Liver (tissue), 9 donors: Measurements from ENCODE around the gene ZSCAN10. TPM values are rescaled to one million over a fixed set of nuclear protein-coding genes. Genes with fewer than 3 reads are reported as not detected.

ENCODE experiments used
- DNase-seq: peaks from one replicate; pipeline ENCODE4 v3.0.0-alpha.2; 2017; ENCODE audit warnings: low spot score
- H3K27ac ChIP-seq, 2 donors: one replicate each; pipeline ENCODE4 v1.7.0; 2013; ENCODE audit warnings: inconsistent platforms in 2 of 2, low read length in 2 of 2, control low read depth in 1 of 2, low read depth in 1 of 2, mild to moderate bottlenecking in 1 of 2
- H3K27me3 ChIP-seq, 4 donors: one replicate each; pipeline versions ENCODE4 v1.6.1 to v1.7.0; 2013; ENCODE audit warnings: low read length in 3 of 4, inconsistent platforms in 1 of 4, mild to moderate bottlenecking in 1 of 4, moderate library complexity in 1 of 4; ENCODE audit not compliant: control insufficient read depth in 4 of 4, insufficient read depth in 4 of 4
- H3K36me3 ChIP-seq, 4 donors: one replicate each; pipeline versions ENCODE4 v1.6.1 to v1.7.0; 2013; ENCODE audit warnings: low read length in 3 of 4, mild to moderate bottlenecking in 3 of 4, low read depth in 1 of 4, moderate library complexity in 1 of 4; ENCODE audit not compliant: control insufficient read depth in 4 of 4, insufficient read depth in 3 of 4
- H3K4me1 ChIP-seq, 4 donors: one replicate each; pipeline versions ENCODE4 v1.6.1 to v1.7.0; 2013; ENCODE audit warnings: low read length in 3 of 4, mild to moderate bottlenecking in 3 of 4, moderate library complexity in 1 of 4; ENCODE audit not compliant: control insufficient read depth in 4 of 4, insufficient read depth in 4 of 4
- H3K4me3 ChIP-seq, 3 donors: one replicate each; pipeline versions ENCODE4 v1.6.1 to v1.7.0; 2013; ENCODE audit warnings: low read length in 3 of 3, control low read depth in 1 of 3, low read depth in 1 of 3, mild to moderate bottlenecking in 1 of 3
- H3K9ac ChIP-seq, 2 donors: one replicate each; pipeline ENCODE4 v1.7.0; 2013; ENCODE audit warnings: low read length in 2 of 2, mild to moderate bottlenecking in 2 of 2, moderate library complexity in 2 of 2, control low read depth in 1 of 2, low read depth in 1 of 2
- H3K9me3 ChIP-seq, 4 donors: one replicate each; pipeline versions ENCODE4 v1.6.1 to v1.7.0; 2013; ENCODE audit warnings: low read length in 3 of 4; ENCODE audit not compliant: control insufficient read depth in 4 of 4
- EGR1 ChIP-seq, 2 donors: IDR thresholded peaks; 2 replicates each; pipeline ENCODE4 v1.6.1; 2016 to 2018; ENCODE audit warnings: antibody characterized with exemption in 2 of 2, low read depth in 2 of 2
- FOXA1 ChIP-seq: IDR thresholded peaks from 2 replicates; pipeline ENCODE4 v1.6.1; 2016; ENCODE audit warnings: antibody characterized with exemption
- FOXA2 ChIP-seq: IDR thresholded peaks from 2 replicates; pipeline ENCODE4 v1.6.1; 2016; ENCODE audit warnings: antibody characterized with exemption
- GABPA ChIP-seq, 2 donors: IDR thresholded peaks in 1 of 2; conservative IDR thresholded peaks in 1 of 2; 2 replicates each; pipeline ENCODE4 v1.6.1; 2016; ENCODE audit warnings: antibody characterized with exemption in 2 of 2, mild to moderate bottlenecking in 1 of 2, moderate library complexity in 1 of 2
- HNF4A ChIP-seq, 2 donors: conservative IDR thresholded peaks; 2 replicates each; pipeline ENCODE4 v1.6.1; 2016; ENCODE audit warnings: antibody characterized with exemption in 2 of 2, mild to moderate bottlenecking in 2 of 2
- HNF4G ChIP-seq: IDR thresholded peaks from 2 replicates; pipeline ENCODE4 v1.6.1; 2016; ENCODE audit warnings: antibody characterized with exemption
- JUND ChIP-seq, 2 donors: IDR thresholded peaks; 2 replicates each; pipeline ENCODE4 v1.6.1; 2016; ENCODE audit warnings: antibody characterized with exemption in 2 of 2
- NR2F2 ChIP-seq: IDR thresholded peaks from 2 replicates; pipeline ENCODE4 v1.6.1; 2016; ENCODE audit warnings: antibody characterized with exemption
- RAD21 ChIP-seq, 2 donors: IDR thresholded peaks; 2 replicates each; pipeline ENCODE4 v1.6.1; 2016; ENCODE audit warnings: antibody characterized with exemption in 2 of 2, mild to moderate bottlenecking in 2 of 2
- RXRA ChIP-seq, 2 donors: IDR thresholded peaks; 2 replicates each; pipeline ENCODE4 v1.6.1; 2017 to 2018; ENCODE audit warnings: antibody characterized with exemption in 2 of 2, mild to moderate bottlenecking in 1 of 2
- SP1 ChIP-seq: IDR thresholded peaks from 2 replicates; pipeline ENCODE4 v1.6.1; 2018; ENCODE audit warnings: antibody characterized with exemption, mild to moderate bottlenecking
- TAF1 ChIP-seq: conservative IDR thresholded peaks from 2 replicates; pipeline ENCODE4 v1.6.1; 2016; ENCODE audit warnings: antibody characterized with exemption, mild to moderate bottlenecking
- YY1 ChIP-seq: IDR thresholded peaks from 2 replicates; pipeline ENCODE4 v1.6.1; 2016; ENCODE audit warnings: antibody characterized with exemption, mild to moderate bottlenecking
- WGBS: extraction: QIAGEN DNeasy Blood & Tissue Kit; methylation state at CpG from one replicate; pipeline ENCODE4 v1.1.7; 2013; 5-methylcytosine and 5-hydroxymethylcytosine counted together
- polyA plus RNA-seq, 2 donors: library from polyadenylated mRNA; stranded (reverse) in 1 of 2; unstranded in 1 of 2; fragments of 200-250 nt in 1 of 2; fragments of >200 nt in 1 of 2; fragmentation: Nextera tagmentation in 1 of 2; extraction: Ambion mirVana in 1 of 2; gene quantifications; one replicate each; pipeline versions ENCODE4 v1.2.1 to v1.2.3, GENCODE V29; 2013 to 2015
- total RNA-seq, 2 donors: library from RNA; depleted of rRNA; stranded (reverse); fragments of >200 nt; gene quantifications; one replicate each; pipeline ENCODE4 v1.2.3, GENCODE V29; 2014
- TF ChIP-seq, protein P1 (sequence below): IDR thresholded peaks from 2 replicates; pipeline ENCODE4 v1.6.1; 2016; ENCODE audit warnings: antibody characterized with exemption, mild to moderate bottlenecking
- TF ChIP-seq, protein P2 (sequence below): IDR thresholded peaks from 2 replicates; pipeline ENCODE4 v1.6.1; 2016; ENCODE audit warnings: antibody characterized with exemption
- TF ChIP-seq, protein P3 (sequence below): IDR thresholded peaks from 2 replicates; pipeline ENCODE4 v1.6.1; 2016; ENCODE audit warnings: antibody characterized with exemption
- TF ChIP-seq, protein P4 (sequence below): fragments of 150-350 bp; IDR thresholded peaks from 2 replicates; pipeline ENCODE4 v1.5.1; 2017; ENCODE audit warnings: improper control_type of control experiment, low read depth, low read length; ENCODE audit not compliant: missing input control
- donor health status: healthy.
- donor health status: healthy.
- donor health status: healthy.
- donor health status: healthy.
- donor health status: healthy.

ZSCAN10 gene
- total and polyA plus RNA-seq, 4 donors = not detected

DNA sequence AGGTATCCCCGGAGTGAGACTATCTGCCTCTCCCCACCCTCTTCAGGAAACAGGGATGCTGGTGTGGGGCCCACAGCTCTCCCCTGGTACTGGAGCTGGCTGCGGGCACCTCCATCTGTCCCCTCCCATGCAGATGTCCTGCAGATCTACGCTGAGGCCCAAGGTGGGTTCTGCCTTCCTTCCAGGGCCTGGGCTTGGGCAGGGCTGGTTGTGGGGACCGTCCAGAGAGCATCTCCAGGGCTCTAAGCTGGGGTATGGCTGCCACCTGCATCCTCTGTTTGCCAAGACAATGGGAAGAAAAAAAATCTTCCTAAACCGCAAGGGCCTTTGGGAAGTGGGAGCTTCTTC is 48.6 kb upstream of the ZSCAN10 start:
- 94% methylated on average over 5 of the region's 5 CpGs for WGBS
- no peaks in the 10 kb centered on the region for H3K9me3 ChIP-seq
- TF ChIP-seq SP1 = no peak
- TF ChIP-seq HNF4G = no peak
- TF ChIP-seq, protein P1, sequence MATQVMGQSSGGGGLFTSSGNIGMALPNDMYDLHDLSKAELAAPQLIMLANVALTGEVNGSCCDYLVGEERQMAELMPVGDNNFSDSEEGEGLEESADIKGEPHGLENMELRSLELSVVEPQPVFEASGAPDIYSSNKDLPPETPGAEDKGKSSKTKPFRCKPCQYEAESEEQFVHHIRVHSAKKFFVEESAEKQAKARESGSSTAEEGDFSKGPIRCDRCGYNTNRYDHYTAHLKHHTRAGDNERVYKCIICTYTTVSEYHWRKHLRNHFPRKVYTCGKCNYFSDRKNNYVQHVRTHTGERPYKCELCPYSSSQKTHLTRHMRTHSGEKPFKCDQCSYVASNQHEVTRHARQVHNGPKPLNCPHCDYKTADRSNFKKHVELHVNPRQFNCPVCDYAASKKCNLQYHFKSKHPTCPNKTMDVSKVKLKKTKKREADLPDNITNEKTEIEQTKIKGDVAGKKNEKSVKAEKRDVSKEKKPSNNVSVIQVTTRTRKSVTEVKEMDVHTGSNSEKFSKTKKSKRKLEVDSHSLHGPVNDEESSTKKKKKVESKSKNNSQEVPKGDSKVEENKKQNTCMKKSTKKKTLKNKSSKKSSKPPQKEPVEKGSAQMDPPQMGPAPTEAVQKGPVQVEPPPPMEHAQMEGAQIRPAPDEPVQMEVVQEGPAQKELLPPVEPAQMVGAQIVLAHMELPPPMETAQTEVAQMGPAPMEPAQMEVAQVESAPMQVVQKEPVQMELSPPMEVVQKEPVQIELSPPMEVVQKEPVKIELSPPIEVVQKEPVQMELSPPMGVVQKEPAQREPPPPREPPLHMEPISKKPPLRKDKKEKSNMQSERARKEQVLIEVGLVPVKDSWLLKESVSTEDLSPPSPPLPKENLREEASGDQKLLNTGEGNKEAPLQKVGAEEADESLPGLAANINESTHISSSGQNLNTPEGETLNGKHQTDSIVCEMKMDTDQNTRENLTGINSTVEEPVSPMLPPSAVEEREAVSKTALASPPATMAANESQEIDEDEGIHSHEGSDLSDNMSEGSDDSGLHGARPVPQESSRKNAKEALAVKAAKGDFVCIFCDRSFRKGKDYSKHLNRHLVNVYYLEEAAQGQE = no peak
- TF ChIP-seq RAD21 (IDR thresholded peaks at IDR 0.05) = no peak
- no peak for TF ChIP-seq FOXA2
- TF ChIP-seq, protein P2, sequence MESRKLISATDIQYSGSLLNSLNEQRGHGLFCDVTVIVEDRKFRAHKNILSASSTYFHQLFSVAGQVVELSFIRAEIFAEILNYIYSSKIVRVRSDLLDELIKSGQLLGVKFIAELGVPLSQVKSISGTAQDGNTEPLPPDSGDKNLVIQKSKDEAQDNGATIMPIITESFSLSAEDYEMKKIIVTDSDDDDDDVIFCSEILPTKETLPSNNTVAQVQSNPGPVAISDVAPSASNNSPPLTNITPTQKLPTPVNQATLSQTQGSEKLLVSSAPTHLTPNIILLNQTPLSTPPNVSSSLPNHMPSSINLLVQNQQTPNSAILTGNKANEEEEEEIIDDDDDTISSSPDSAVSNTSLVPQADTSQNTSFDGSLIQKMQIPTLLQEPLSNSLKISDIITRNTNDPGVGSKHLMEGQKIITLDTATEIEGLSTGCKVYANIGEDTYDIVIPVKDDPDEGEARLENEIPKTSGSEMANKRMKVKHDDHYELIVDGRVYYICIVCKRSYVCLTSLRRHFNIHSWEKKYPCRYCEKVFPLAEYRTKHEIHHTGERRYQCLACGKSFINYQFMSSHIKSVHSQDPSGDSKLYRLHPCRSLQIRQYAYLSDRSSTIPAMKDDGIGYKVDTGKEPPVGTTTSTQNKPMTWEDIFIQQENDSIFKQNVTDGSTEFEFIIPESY = no peak
- TF ChIP-seq, protein P3, sequence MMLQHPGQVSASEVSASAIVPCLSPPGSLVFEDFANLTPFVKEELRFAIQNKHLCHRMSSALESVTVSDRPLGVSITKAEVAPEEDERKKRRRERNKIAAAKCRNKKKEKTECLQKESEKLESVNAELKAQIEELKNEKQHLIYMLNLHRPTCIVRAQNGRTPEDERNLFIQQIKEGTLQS = no peak
- no peak for TF ChIP-seq HNF4A (conservative IDR thresholded peaks at IDR 0.05)
- no peak for TF ChIP-seq RXRA (IDR thresholded peaks at IDR 0.05)
- no peak for TF ChIP-seq EGR1 (IDR thresholded peaks at IDR 0.05; ENCODE audit: low read depth in 2 of 2)
- no peak for TF ChIP-seq JUND (IDR thresholded peaks at IDR 0.05)
- TF ChIP-seq, protein P4, sequence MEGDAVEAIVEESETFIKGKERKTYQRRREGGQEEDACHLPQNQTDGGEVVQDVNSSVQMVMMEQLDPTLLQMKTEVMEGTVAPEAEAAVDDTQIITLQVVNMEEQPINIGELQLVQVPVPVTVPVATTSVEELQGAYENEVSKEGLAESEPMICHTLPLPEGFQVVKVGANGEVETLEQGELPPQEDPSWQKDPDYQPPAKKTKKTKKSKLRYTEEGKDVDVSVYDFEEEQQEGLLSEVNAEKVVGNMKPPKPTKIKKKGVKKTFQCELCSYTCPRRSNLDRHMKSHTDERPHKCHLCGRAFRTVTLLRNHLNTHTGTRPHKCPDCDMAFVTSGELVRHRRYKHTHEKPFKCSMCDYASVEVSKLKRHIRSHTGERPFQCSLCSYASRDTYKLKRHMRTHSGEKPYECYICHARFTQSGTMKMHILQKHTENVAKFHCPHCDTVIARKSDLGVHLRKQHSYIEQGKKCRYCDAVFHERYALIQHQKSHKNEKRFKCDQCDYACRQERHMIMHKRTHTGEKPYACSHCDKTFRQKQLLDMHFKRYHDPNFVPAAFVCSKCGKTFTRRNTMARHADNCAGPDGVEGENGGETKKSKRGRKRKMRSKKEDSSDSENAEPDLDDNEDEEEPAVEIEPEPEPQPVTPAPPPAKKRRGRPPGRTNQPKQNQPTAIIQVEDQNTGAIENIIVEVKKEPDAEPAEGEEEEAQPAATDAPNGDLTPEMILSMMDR = no peak
- no peak for TF ChIP-seq NR2F2
- no peak for TF ChIP-seq TAF1
- TF ChIP-seq GABPA (IDR thresholded peaks at IDR 0.05 in 1 of 2, conservative IDR thresholded peaks at IDR 0.05 in 1 of 2) = no peak
- TF ChIP-seq YY1 = no peak
- no peak for TF ChIP-seq FOXA1
- no peak overlapping the region for H3K27ac ChIP-seq
- no peaks in the 10 kb centered on the region for H3K36me3 ChIP-seq
- peaks cover 11 to 41% (median 25%) of the 10 kb centered on the region in 4 donors for H3K4me1 ChIP-seq
- no peak overlapping the region for H3K4me3 ChIP-seq
- no peak for DNase-seq
- no peak overlapping the region for H3K9ac ChIP-seq
- no peaks in the 10 kb centered on the region for H3K27me3 ChIP-seq
